GM15510 (cell line): ENCODE results near the gene LGALS8.

ENCODE experiments used
- POLR2A ChIP-seq: IDR thresholded peaks from 3 replicates; pipeline ENCODE4 v1.6.1; 2011; ENCODE audit warnings: borderline replicate concordance; ENCODE audit not compliant: insufficient read length; ENCODE audit errors: extremely low read depth

Gene LGALS8

GRCh38 chr1:236522937-236523703 lies 662 bp upstream of the LGALS8 start:
- TF ChIP-seq POLR2A = no peak

- peak; percentile 14 for TF ChIP-seq POLR2A
Observed at GRCh38 chr1:236524142-236524894, 536 bp downstream of the LGALS8 start.

GRCh38 chr1:236524895-236525184 lies 1.1 kb downstream of the LGALS8 start:
- no peak for TF ChIP-seq POLR2A

- TF ChIP-seq POLR2A = no peak
Observed at GRCh38 chr1:236526079-236526478, 2.3 kb downstream of the LGALS8 start.

GRCh38 chr1:236530286-236530685 lies 6.5 kb downstream of the LGALS8 start:
- no peak for TF ChIP-seq POLR2A

- no peak for TF ChIP-seq POLR2A
Observed at GRCh38 chr1:236530959-236531358, 7.2 kb downstream of the LGALS8 start.

- TF ChIP-seq POLR2A = no peak
Observed at GRCh38 chr1:236532850-236533249, 9.1 kb downstream of the LGALS8 start.

GRCh38 chr1:236534151-236534651 lies 10.4 kb downstream of the LGALS8 start:
- TF ChIP-seq POLR2A = no peak

GRCh38 chr1:236535190-236535589 lies 11.4 kb downstream of the LGALS8 start:
- TF ChIP-seq POLR2A = no peak

GRCh38 chr1:236535662-236536161 lies 11.9 kb downstream of the LGALS8 start:
- no peak for TF ChIP-seq POLR2A

GRCh38 chr1:236536540-236536939 lies 12.8 kb downstream of the LGALS8 start:
- no peak for TF ChIP-seq POLR2A

- TF ChIP-seq POLR2A = no peak
Observed at GRCh38 chr1:236540813-236541465, 17.2 kb downstream of the LGALS8 start.

- no peak for TF ChIP-seq POLR2A
Observed at GRCh38 chr1:236541710-236542109, 17.9 kb downstream of the LGALS8 start.

- TF ChIP-seq POLR2A = no peak
Observed at GRCh38 chr1:236543065-236543669, 19.4 kb downstream of the LGALS8 start.

- no peak for TF ChIP-seq POLR2A
Observed at GRCh38 chr1:236545621-236546169, 21.9 kb downstream of the LGALS8 start.

GRCh38 chr1:236548452-236548851 lies 24.7 kb downstream of the LGALS8 start:
- no peak for TF ChIP-seq POLR2A
